PFSK-1 (cell line): Measurements from ENCODE around the gene SNCAIP.

Source experiments
- FOXP2 ChIP-seq: optimal IDR thresholded peaks from 2 replicates; pipeline ENCODE3; 2011; ENCODE audit warnings: borderline replicate concordance, control low read depth, inconsistent platforms; ENCODE audit not compliant: insufficient read depth; ENCODE audit errors: extremely low read length, extremely low read depth
- POLR2AphosphoS5 ChIP-seq: IDR thresholded peaks from 2 replicates; pipeline ENCODE4 v1.6.1; 2012; ENCODE audit warnings: low read depth, mild to moderate bottlenecking, control low read depth, low read length, moderate library complexity
- REST ChIP-seq, 2 experiments: IDR thresholded peaks; 2 replicates each; pipeline versions ENCODE4 v1.6.1 to v1.8.0; 2011 to 2012; ENCODE audit warnings: low read depth in 2 of 2, low read length in 2 of 2, control low read depth in 1 of 2, inconsistent platforms in 1 of 2, mild to moderate bottlenecking in 1 of 2, moderate library complexity in 1 of 2; ENCODE audit not compliant: insufficient read depth in 1 of 2
- TAF1 ChIP-seq: IDR thresholded peaks from 2 replicates; pipeline ENCODE4 v1.6.1; 2012; ENCODE audit warnings: low read length, control low read depth, borderline replicate concordance; ENCODE audit not compliant: insufficient read depth

GRCh38 chr5:122366501-122366900, 54.5 kb downstream of the SNCAIP start:
- no peak for TF ChIP-seq REST (IDR thresholded peaks at IDR 0.05; ENCODE audit: insufficient read depth in 1 of 2, low read depth in 2 of 2, low read length in 2 of 2)
- TF ChIP-seq TAF1, result no peak
- TF ChIP-seq POLR2AphosphoS5, result no peak
- TF ChIP-seq FOXP2, result no peak
